SK-N-SH (cell line): ENCODE data around the gene TLL2. TPM values are rescaled to one million over a fixed set of nuclear protein-coding genes. Genes with fewer than 3 reads are reported as not detected.

ENCODE experiments used
- CTCF ChIA-PET: fragments of 300-600, 350-600 bp; formaldehyde crosslinking; extraction: SDS; loops from one replicate; lab custom pipeline; 2021; lab: Yijun Ruan, JAX
- POLR2A ChIA-PET: fragments of 350-600 bp; sonication (Branson Sonifier 250); formaldehyde crosslinking; extraction: SDS; loops from one replicate; lab custom pipeline; 2020; ENCODE audit warnings: antibody characterized with exemption, inconsistent platforms; lab: Yijun Ruan, JAX
- DNase-seq: peaks from one replicate; pipeline ENCODE4 v3.0.0; 2012
- H2AFZ ChIP-seq: fragments of 200-600 bp; sonication (generic); 2 replicates; pipeline ENCODE4 v1.8.1; 2016; ENCODE audit warnings: antibody characterized with exemption, mild to moderate bottlenecking, low read depth
- H3F3A ChIP-seq: fragments of 200-600 bp; sonication (generic); replicated peaks from 2 replicates; pipeline ENCODE3; 2016; ENCODE audit warnings: antibody characterized with exemption, mild to moderate bottlenecking; ENCODE audit not compliant: insufficient read depth
- H3K27ac ChIP-seq, 2 experiments: fragments of 200-500 bp in 1 of 2; fragments of 200-600 bp in 1 of 2; sonication (Bioruptor generic) in 1 of 2; sonication (generic), shearing (Covaris generic) in 1 of 2; 2 replicates each; pipeline versions ENCODE4 v1.5.1 to v1.6.1; 2014 to 2016; ENCODE audit warnings: low read depth in 2 of 2, inconsistent platforms in 1 of 2, low read length in 1 of 2, mild to moderate bottlenecking in 1 of 2, mixed read lengths in 1 of 2
- H3K27me3 ChIP-seq: fragments of 200-600 bp; sonication (generic), shearing (Covaris generic); 2 replicates; pipeline ENCODE4 v1.6.1; 2016; ENCODE audit warnings: mixed run types; ENCODE audit not compliant: insufficient read depth
- H3K36me3 ChIP-seq, 2 experiments: fragments of 200-500 bp in 1 of 2; fragments of 200-600 bp in 1 of 2; sonication (Bioruptor generic) in 1 of 2; sonication (generic) in 1 of 2; replicated peaks in 1 of 2; 2 replicates each; pipeline versions ENCODE3 to v1.5.1; 2014 to 2016; ENCODE audit warnings: low read length in 1 of 2, mild to moderate bottlenecking in 1 of 2; ENCODE audit not compliant: insufficient read depth in 2 of 2, control insufficient read depth in 1 of 2
- H3K4me1 ChIP-seq, 2 experiments: fragments of 200-500 bp in 1 of 2; fragments of 200-600 bp in 1 of 2; sonication (Bioruptor generic) in 1 of 2; sonication (generic), shearing (Covaris generic) in 1 of 2; 2 replicates each; pipeline versions ENCODE4 v1.5.1 to v1.6.1; 2014 to 2016; ENCODE audit warnings: low read depth in 1 of 2, low read length in 1 of 2, mixed run types in 1 of 2; ENCODE audit not compliant: insufficient read depth in 2 of 2, control insufficient read depth in 1 of 2
- H3K4me2 ChIP-seq: fragments of 200-600 bp; sonication (generic), shearing (Covaris generic); 2 replicates; pipeline ENCODE4 v1.6.1; 2017; ENCODE audit warnings: mixed run types
- H3K4me3 ChIP-seq, 2 experiments: fragments of 200-500 bp in 1 of 2; fragments of 200-600 bp in 1 of 2; sonication (Bioruptor generic) in 1 of 2; sonication (generic), shearing (Covaris generic) in 1 of 2; 2 replicates each; pipeline versions ENCODE4 v1.5.1 to v1.8.1; 2014 to 2016; ENCODE audit warnings: low read depth in 2 of 2, inconsistent platforms in 1 of 2, low read length in 1 of 2, mild to moderate bottlenecking in 1 of 2, mixed read lengths in 1 of 2, moderate library complexity in 1 of 2
- H3K79me2 ChIP-seq: fragments of 200-600 bp; sonication (generic); 2 replicates; pipeline ENCODE4 v1.8.1; 2017; ENCODE audit warnings: mild to moderate bottlenecking; ENCODE audit not compliant: insufficient read depth
- H3K9ac ChIP-seq: fragments of 200-600 bp; sonication (generic); 2 replicates; pipeline ENCODE4 v1.6.1; 2017; ENCODE audit warnings: mixed run types
- H3K9me2 ChIP-seq: fragments of 200-600 bp; sonication (generic); 2 replicates; pipeline ENCODE4 v1.6.1; 2017; ENCODE audit warnings: mixed run types
- H3K9me3 ChIP-seq: fragments of 200-600 bp; sonication (generic); 2 replicates; pipeline ENCODE4 v1.6.1; 2017; ENCODE audit warnings: mixed run types, mild to moderate bottlenecking, moderate library complexity
- H4K20me1 ChIP-seq: fragments of 200-600 bp; sonication (generic); 2 replicates; pipeline ENCODE4 v1.6.1; 2017; ENCODE audit warnings: mild to moderate bottlenecking, mixed run types; ENCODE audit not compliant: insufficient read depth
- CHD2 ChIP-seq: fragments of 150-350 bp; IDR thresholded peaks from 2 replicates; pipeline ENCODE4 v1.6.1; 2018; ENCODE audit warnings: low read length; ENCODE audit not compliant: partially characterized antibody
- ELF1 ChIP-seq: IDR thresholded peaks from 2 replicates; pipeline ENCODE4 v1.4.0; 2012
- EP300 ChIP-seq, 2 experiments: IDR thresholded peaks; 2 replicates each; pipeline versions ENCODE4 v1.4.0 to v1.6.1; 2012; ENCODE audit warnings: borderline replicate concordance in 1 of 2, low read depth in 1 of 2, low read length in 1 of 2
- FOXM1 ChIP-seq: IDR thresholded peaks from 2 replicates; pipeline ENCODE4 v1.4.0; 2012; ENCODE audit warnings: low read depth, mild to moderate bottlenecking
- JUND ChIP-seq: IDR thresholded peaks from 2 replicates; pipeline ENCODE4 v1.4.0; 2012
- MEF2A ChIP-seq: IDR thresholded peaks from 2 replicates; pipeline ENCODE4 v1.4.0; 2012; ENCODE audit warnings: low read depth, borderline replicate concordance
- RAD21 ChIP-seq: IDR thresholded peaks from 2 replicates; pipeline ENCODE4 v1.6.1; 2012; ENCODE audit warnings: mild to moderate bottlenecking, low read length
- RFX5 ChIP-seq: IDR thresholded peaks from 2 replicates; pipeline ENCODE4 v1.6.1; 2012; ENCODE audit warnings: mild to moderate bottlenecking, improper control_type of control experiment, low read length
- RXRA ChIP-seq: IDR thresholded peaks from 2 replicates; pipeline ENCODE4 v1.4.0; 2012; ENCODE audit warnings: low read depth, mild to moderate bottlenecking, borderline replicate concordance
- SIN3A ChIP-seq: IDR thresholded peaks from 2 replicates; pipeline ENCODE4 v1.6.1; 2012; ENCODE audit warnings: low read depth, mild to moderate bottlenecking, low read length, moderate library complexity, borderline replicate concordance
- SMC3 ChIP-seq: IDR thresholded peaks from 2 replicates; pipeline ENCODE4 v1.6.1; 2012; ENCODE audit warnings: low read depth, low read length, improper control_type of control experiment
- TCF12 ChIP-seq: IDR thresholded peaks from 2 replicates; pipeline ENCODE4 v1.4.0; 2012
- YY1 ChIP-seq: IDR thresholded peaks from 2 replicates; pipeline ENCODE4 v1.4.0; 2012; ENCODE audit warnings: low read depth, mild to moderate bottlenecking
- WGBS: methylation state at CpG from one replicate; pipeline ENCODE4 v1.1.6; 2017; ENCODE audit warnings: low lambda C conversion rate; 5-methylcytosine and 5-hydroxymethylcytosine counted together
- polyA plus RNA-seq, 3 experiments: library from polyadenylated mRNA; depleted of rRNA; stranded (reverse); fragments of >200 nt; gene quantifications; 2 replicates each; pipeline ENCODE4 v1.2.3, GENCODE V29; 2012
- TF ChIP-seq, protein P1 (sequence below): fragments of 200-600 bp; sonication (generic); IDR thresholded peaks from 2 replicates; pipeline ENCODE4 v1.6.1; 2017; ENCODE audit warnings: antibody characterized with exemption, mild to moderate bottlenecking, moderate library complexity
- TF ChIP-seq, protein P2 (sequence below): IDR thresholded peaks from 2 replicates; pipeline ENCODE4; 2012
- TF ChIP-seq, protein P3 (sequence below): IDR thresholded peaks from 2 replicates; pipeline ENCODE4 v1.4.0; 2012; ENCODE audit warnings: low read depth, borderline replicate concordance

The TLL2 gene
- polyA plus RNA-seq, 1 of the 3 experiments (the other 2 are of a cell fraction), result 0.36 TPM

DNA sequence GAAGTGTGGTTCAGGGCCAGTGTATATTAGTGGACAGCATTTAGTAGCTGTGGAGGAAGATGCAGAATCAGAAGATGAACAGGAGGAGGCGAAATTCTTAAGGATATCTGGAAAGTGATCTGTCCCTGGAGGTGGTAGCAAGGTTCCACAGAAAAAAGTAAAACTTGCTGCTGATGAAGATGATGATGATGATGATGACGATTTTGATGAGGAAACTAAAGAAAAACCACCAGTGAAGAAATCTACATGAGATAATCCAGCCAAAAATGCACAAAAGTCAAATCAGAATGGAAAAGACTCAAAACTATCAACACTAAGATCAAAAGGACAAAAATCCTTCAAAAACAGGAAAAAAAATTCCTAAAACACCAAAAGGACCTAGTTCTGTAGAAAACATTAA, 46.8 kb upstream of the TLL2 start:
- H3K9me2 ChIP-seq, result no peaks in the 10 kb centered on the region
- H3K9me3 ChIP-seq, result no peaks in the 10 kb centered on the region
- H3K4me3 ChIP-seq, result no peak overlapping the region
- H3K36me3 ChIP-seq, result peaks cover 59 to 71% of the 10 kb centered on the region in 2 experiments
- no peak overlapping the region; a peak in 1 of 4 replicates for H3K27ac ChIP-seq
- peaks cover 78% of the 10 kb centered on the region for H3K79me2 ChIP-seq
- 76% methylated on average over 2 of the region's 2 CpGs for WGBS
- no peak overlapping the region for H2AFZ ChIP-seq
- ChIA-PET CTCF (no interaction called here), POLR2A (no interaction called here)
- peaks cover 0 to 3% of the 10 kb centered on the region in 2 experiments; a peak in 1 of 4 replicates for H3K4me1 ChIP-seq
- no peaks in the 10 kb centered on the region for H3K27me3 ChIP-seq
- H4K20me1 ChIP-seq, result peaks cover 48% of the 10 kb centered on the region
- no peak overlapping the region for H3K4me2 ChIP-seq
- H3K9ac ChIP-seq, result no peak overlapping the region
- no peak for DNase-seq
- H3F3A ChIP-seq, result no peaks in the 10 kb centered on the region
- TF ChIP-seq TCF12, result no peak
- TF ChIP-seq YY1, result no peak
- TF ChIP-seq EP300 (IDR thresholded peaks at IDR 0.05; ENCODE audit: borderline replicate concordance in 1 of 2, low read depth in 1 of 2, low read length in 1 of 2), result no peak
- no peak for TF ChIP-seq RFX5
- no peak for TF ChIP-seq SMC3
- no peak for TF ChIP-seq FOXM1
- no peak for TF ChIP-seq SIN3A

DNA sequence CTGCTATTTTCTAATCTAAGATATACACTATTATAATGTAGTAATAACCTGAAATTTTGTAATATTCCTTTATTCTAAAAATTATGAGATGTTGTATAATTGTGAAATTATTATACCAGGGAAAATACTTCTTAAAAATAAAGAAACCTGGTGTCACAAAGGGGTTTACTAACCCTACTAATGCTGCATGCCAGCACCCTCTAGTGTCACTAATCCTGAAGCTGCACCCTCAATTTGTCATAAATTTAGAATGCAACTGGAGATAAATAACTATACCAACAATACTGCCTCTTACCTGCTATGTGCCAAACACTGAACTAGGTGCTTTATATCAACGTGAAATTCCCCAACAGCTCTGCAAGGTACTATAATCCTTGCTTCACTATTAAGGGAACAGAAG, 42.3 kb upstream of the TLL2 start:
- H3K36me3 ChIP-seq, result peaks cover 63 to 73% of the 10 kb centered on the region in 2 experiments
- no peaks in the 10 kb centered on the region for H3K9me3 ChIP-seq
- WGBS, result 67% methylated on average over 1 of the region's 1 CpG
- H3K27ac ChIP-seq, result no peak overlapping the region
- ChIA-PET POLR2A (no interaction called here), CTCF (interaction anchor here (0.7 to 4.6 kb wide), 24 partner anchors 10 to 655 kb away, joined by 3 to 30 read pairs (median 4); partner anchors contain the start of gene TLL2)
- peaks cover 64% of the 10 kb centered on the region for H3K79me2 ChIP-seq
- H3K4me1 ChIP-seq, result no peaks in the 10 kb centered on the region
- no peak overlapping the region for H3K4me3 ChIP-seq
- H3F3A ChIP-seq, result peaks cover 6% of the 10 kb centered on the region
- H4K20me1 ChIP-seq, result peaks cover 30% of the 10 kb centered on the region
- no peak overlapping the region for H3K9ac ChIP-seq
- no peaks in the 10 kb centered on the region for H3K27me3 ChIP-seq
- TF ChIP-seq, protein P1, sequence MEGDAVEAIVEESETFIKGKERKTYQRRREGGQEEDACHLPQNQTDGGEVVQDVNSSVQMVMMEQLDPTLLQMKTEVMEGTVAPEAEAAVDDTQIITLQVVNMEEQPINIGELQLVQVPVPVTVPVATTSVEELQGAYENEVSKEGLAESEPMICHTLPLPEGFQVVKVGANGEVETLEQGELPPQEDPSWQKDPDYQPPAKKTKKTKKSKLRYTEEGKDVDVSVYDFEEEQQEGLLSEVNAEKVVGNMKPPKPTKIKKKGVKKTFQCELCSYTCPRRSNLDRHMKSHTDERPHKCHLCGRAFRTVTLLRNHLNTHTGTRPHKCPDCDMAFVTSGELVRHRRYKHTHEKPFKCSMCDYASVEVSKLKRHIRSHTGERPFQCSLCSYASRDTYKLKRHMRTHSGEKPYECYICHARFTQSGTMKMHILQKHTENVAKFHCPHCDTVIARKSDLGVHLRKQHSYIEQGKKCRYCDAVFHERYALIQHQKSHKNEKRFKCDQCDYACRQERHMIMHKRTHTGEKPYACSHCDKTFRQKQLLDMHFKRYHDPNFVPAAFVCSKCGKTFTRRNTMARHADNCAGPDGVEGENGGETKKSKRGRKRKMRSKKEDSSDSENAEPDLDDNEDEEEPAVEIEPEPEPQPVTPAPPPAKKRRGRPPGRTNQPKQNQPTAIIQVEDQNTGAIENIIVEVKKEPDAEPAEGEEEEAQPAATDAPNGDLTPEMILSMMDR, result peak; percentile 58
- TF ChIP-seq ELF1 (no peak), RXRA (no peak), TCF12 (no peak), JUND (no peak), MEF2A (no peak), SMC3 (peak; percentile 41), RAD21 (peak; percentile 67), CHD2 (no peak)
- TF ChIP-seq, protein P2, sequence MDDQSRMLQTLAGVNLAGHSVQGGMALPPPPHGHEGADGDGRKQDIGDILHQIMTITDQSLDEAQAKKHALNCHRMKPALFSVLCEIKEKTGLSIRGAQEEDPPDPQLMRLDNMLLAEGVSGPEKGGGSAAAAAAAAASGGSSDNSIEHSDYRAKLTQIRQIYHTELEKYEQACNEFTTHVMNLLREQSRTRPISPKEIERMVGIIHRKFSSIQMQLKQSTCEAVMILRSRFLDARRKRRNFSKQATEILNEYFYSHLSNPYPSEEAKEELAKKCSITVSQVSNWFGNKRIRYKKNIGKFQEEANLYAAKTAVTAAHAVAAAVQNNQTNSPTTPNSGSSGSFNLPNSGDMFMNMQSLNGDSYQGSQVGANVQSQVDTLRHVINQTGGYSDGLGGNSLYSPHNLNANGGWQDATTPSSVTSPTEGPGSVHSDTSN, result no peak
- TF ChIP-seq, protein P3, sequence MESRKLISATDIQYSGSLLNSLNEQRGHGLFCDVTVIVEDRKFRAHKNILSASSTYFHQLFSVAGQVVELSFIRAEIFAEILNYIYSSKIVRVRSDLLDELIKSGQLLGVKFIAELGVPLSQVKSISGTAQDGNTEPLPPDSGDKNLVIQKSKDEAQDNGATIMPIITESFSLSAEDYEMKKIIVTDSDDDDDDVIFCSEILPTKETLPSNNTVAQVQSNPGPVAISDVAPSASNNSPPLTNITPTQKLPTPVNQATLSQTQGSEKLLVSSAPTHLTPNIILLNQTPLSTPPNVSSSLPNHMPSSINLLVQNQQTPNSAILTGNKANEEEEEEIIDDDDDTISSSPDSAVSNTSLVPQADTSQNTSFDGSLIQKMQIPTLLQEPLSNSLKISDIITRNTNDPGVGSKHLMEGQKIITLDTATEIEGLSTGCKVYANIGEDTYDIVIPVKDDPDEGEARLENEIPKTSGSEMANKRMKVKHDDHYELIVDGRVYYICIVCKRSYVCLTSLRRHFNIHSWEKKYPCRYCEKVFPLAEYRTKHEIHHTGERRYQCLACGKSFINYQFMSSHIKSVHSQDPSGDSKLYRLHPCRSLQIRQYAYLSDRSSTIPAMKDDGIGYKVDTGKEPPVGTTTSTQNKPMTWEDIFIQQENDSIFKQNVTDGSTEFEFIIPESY, result no peak
- H2AFZ ChIP-seq, result no peak overlapping the region
- H3K9me2 ChIP-seq, result no peaks in the 10 kb centered on the region
- no peak overlapping the region for H3K4me2 ChIP-seq
- peak; percentile 22 for DNase-seq
